K562 (cell line): ENCODE data around the gene EFHB. TPM values are rescaled to one million over a fixed set of nuclear protein-coding genes. Genes with fewer than 3 reads are reported as not detected.

Source experiments
- AFF1 ChIP-seq, 2 experiments: fragments of 450-650 bp; IDR thresholded peaks; 2 replicates each; pipeline ENCODE4 v1.6.1; 2018; ENCODE audit warnings: mild to moderate bottlenecking in 2 of 2, low read depth in 1 of 2; ENCODE audit not compliant: partially characterized antibody in 2 of 2
- ARID1B ChIP-seq: fragments of 450-650 bp; IDR thresholded peaks from 2 replicates; pipeline ENCODE4 v1.6.1; 2016; ENCODE audit warnings: antibody characterized with exemption, mild to moderate bottlenecking, inconsistent platforms
- ATF7 ChIP-seq: fragments of 450-650 bp; IDR thresholded peaks from 2 replicates; pipeline ENCODE4 v1.7.1; 2014; ENCODE audit warnings: mild to moderate bottlenecking, moderate library complexity
- BRD9 ChIP-seq: fragments of 450-650 bp; IDR thresholded peaks from 2 replicates; pipeline ENCODE4 v1.6.1; 2018; ENCODE audit warnings: low read depth; ENCODE audit not compliant: partially characterized antibody
- CC2D1A ChIP-seq: fragments of 450-650 bp; IDR thresholded peaks from 2 replicates; pipeline ENCODE4 v1.6.1; 2017; ENCODE audit warnings: mild to moderate bottlenecking
- CXXC5 ChIP-seq: fragments of 250-450 bp; sonication (Bioruptor Pico); IDR thresholded peaks from 2 replicates; pipeline ENCODE4 v1.8.0; 2022; ENCODE audit warnings: inconsistent platforms, mild to moderate bottlenecking, moderate library complexity
- DPF2 ChIP-seq: fragments of 450-650 bp; IDR thresholded peaks from 2 replicates; pipeline ENCODE4 v1.6.1; 2016
- E2F6 ChIP-seq, 2 experiments: IDR thresholded peaks; 2 replicates each; pipeline ENCODE4 v1.6.1; 2011; ENCODE audit warnings: borderline replicate concordance in 1 of 2, control low read depth in 1 of 2, low read depth in 1 of 2, low read length in 1 of 2, mild to moderate bottlenecking in 1 of 2, mixed read lengths in 1 of 2, moderate library complexity in 1 of 2; ENCODE audit not compliant: insufficient read depth in 1 of 2, insufficient read length in 1 of 2, poor library complexity in 1 of 2, severe bottlenecking in 1 of 2; ENCODE audit errors: extremely low read depth in 1 of 2
- EP400 ChIP-seq: fragments of 450-650 bp; IDR thresholded peaks from 2 replicates; pipeline ENCODE4 v1.6.1; 2017; ENCODE audit warnings: antibody characterized with exemption, mild to moderate bottlenecking, moderate library complexity
- ERF ChIP-seq: fragments of 450-650 bp; formaldehyde crosslinking; IDR thresholded peaks from 2 replicates; pipeline ENCODE4 v1.4.0; 2020; ENCODE audit warnings: mild to moderate bottlenecking, mixed read lengths
- ETV1 ChIP-seq: fragments of 450-650 bp; conservative IDR thresholded peaks from 2 replicates; pipeline ENCODE4 v1.6.1; 2016; ENCODE audit warnings: missing genetic modification characterization, control low read depth, low read depth, missing compliant biosample characterization
- GATA2 ChIP-seq: sonication (generic); formaldehyde crosslinking; IDR thresholded peaks from 2 replicates; pipeline ENCODE4 v1.4.0; 2020; ENCODE audit warnings: mild to moderate bottlenecking, missing genetic modification reagents
- HDAC2 ChIP-seq: fragments of 450-650 bp; IDR thresholded peaks from 2 replicates; pipeline ENCODE4 v1.6.1; 2016; ENCODE audit warnings: mild to moderate bottlenecking
- HDAC6 ChIP-seq: IDR thresholded peaks from 2 replicates; pipeline ENCODE4 v1.6.1; 2012; ENCODE audit warnings: low read depth, mild to moderate bottlenecking, control low read depth, inconsistent platforms, low read length, moderate library complexity
- JUN ChIP-seq, 2 experiments: sonication (generic) in 1 of 2; formaldehyde crosslinking in 1 of 2; IDR thresholded peaks; 2 replicates each; pipeline versions ENCODE4 v1.6.1 to v1.8.0; 2012 to 2022; ENCODE audit warnings: borderline replicate concordance in 2 of 2, mild to moderate bottlenecking in 2 of 2, improper control_type of control experiment in 1 of 2, low read depth in 1 of 2, low read length in 1 of 2, missing genetic modification reagents in 1 of 2
- MEF2D ChIP-seq: conservative IDR thresholded peaks from 2 replicates; pipeline ENCODE4 v1.6.1; 2016; ENCODE audit warnings: low read depth, missing genetic modification characterization, missing compliant biosample characterization
- MXD1 ChIP-seq: fragments of 250-450 bp; sonication (Bioruptor Pico); IDR thresholded peaks from 2 replicates; pipeline ENCODE4 v1.8.0; 2021; ENCODE audit warnings: borderline replicate concordance, mild to moderate bottlenecking, moderate library complexity; ENCODE audit not compliant: poor library complexity, severe bottlenecking
- NFE2 ChIP-seq: IDR thresholded peaks from 2 replicates; pipeline ENCODE4 v1.6.1; 2014; ENCODE audit warnings: antibody characterized with exemption, low read depth
- OTX1 ChIP-seq: fragments of 450-650 bp; formaldehyde crosslinking; IDR thresholded peaks from 2 replicates; pipeline ENCODE4 v1.4.0; 2022; ENCODE audit warnings: mild to moderate bottlenecking
- SMARCA4 ChIP-seq: fragments of 450-650 bp; IDR thresholded peaks from 2 replicates; pipeline ENCODE4 v1.6.1; 2016
- SOX6 ChIP-seq: fragments of 450-650 bp; IDR thresholded peaks from 2 replicates; pipeline ENCODE4 v1.6.1; 2014; ENCODE audit warnings: mild to moderate bottlenecking
- ZBTB26 ChIP-seq: fragments of 450-650 bp; formaldehyde crosslinking; IDR thresholded peaks from 2 replicates; pipeline ENCODE4 v1.4.0; 2022; ENCODE audit warnings: missing genetic modification characterization
- ZNF79 ChIP-seq: fragments of 250-450 bp; sonication (Bioruptor Pico); IDR thresholded peaks from 2 replicates; pipeline ENCODE4 v1.4.0; 2020; ENCODE audit warnings: low read depth, mild to moderate bottlenecking, moderate library complexity
- polyA plus RNA-seq, 8 experiments: library from polyadenylated mRNA; depleted of rRNA in 4 of 8; stranded (reverse) in 5 of 8; unstranded in 3 of 8; fragments of >200 nt; fragmentation: Nextera tagmentation in 2 of 8; fragmentation: Illumina TruSeq in 1 of 8; extraction: Ambion mirVana in 2 of 8; extraction: Trizol in 1 of 8; gene quantifications; 2 replicates each; pipeline versions ENCODE4 v1.2.1 to v1.2.3, GENCODE V29; 2011 to 2014; ENCODE audit warnings: inconsistent platforms in 1 of 8, missing spikeins in 1 of 8
- total RNA-seq, 7 experiments: library from RNA; depleted of rRNA in 6 of 7; stranded (reverse); fragments of >200 nt in 6 of 7; fragmentation: Illumina TruSeq in 2 of 7; extraction: Trizol in 2 of 7; gene quantifications; 2 replicates each; pipeline versions ENCODE4 v1.2.1 to v1.2.3, GENCODE V29; 2011 to 2021; ENCODE audit warnings: low replicate concordance in 1 of 7

Gene EFHB
- total and polyA plus RNA-seq, 9 of the 15 experiments (the other 6 are each of a cell fraction or from before 2014, with no cell fraction given): 1.5 to 4.0 (median 1.8) TPM

- TF ChIP-seq ZBTB26 (CRISPR knock-in tag) (no peak), ERF (no peak), SOX6 (peak; percentile 61; the same call in 1 of the 2 replicates), ZNF79 (CRISPR knock-in tag) (no peak), HDAC6 (no peak), SMARCA4 (peak; percentile 94), BRD9 (peak; percentile 60), E2F6 (IDR thresholded peaks at IDR 0.05; ENCODE audit: borderline replicate concordance in 1 of 2, extremely low read depth in 1 of 2, insufficient read depth in 1 of 2, insufficient read length in 1 of 2, low read depth in 1 of 2, low read length in 1 of 2, poor library complexity in 1 of 2, severe bottlenecking in 1 of 2) (no peak), AFF1 (IDR thresholded peaks at IDR 0.05; ENCODE audit: low read depth in 1 of 2, partially characterized antibody in 2 of 2) (peak in 1 of 2 experiments; percentile 25), CC2D1A (0 out of 2 replicates have a peak, but pooled peaks have one; percentile 36), EP400 (peak; percentile 55), GATA2 (CRISPR knock-in tag) (peak; percentile 79), OTX1 (CRISPR knock-in tag) (peak; percentile 43; the same call in 1 of the 2 replicates), ARID1B (peak; percentile 87), DPF2 (peak; percentile 95), MEF2D (0 out of 2 replicates have a peak, but pooled peaks have one; percentile 31), NFE2 (peak; percentile 98), CXXC5 (CRISPR knock-in tag) (peak; percentile 18), ATF7 (peak; percentile 36; the same call in 1 of the 2 replicates), MXD1 (CRISPR knock-in tag) (no peak), HDAC2 (peak; percentile 76; the same call in 1 of the 2 replicates), ETV1 (tag) (no peak), JUN (IDR thresholded peaks at IDR 0.05; ENCODE audit: borderline replicate concordance, low read depth, low read length) (0 out of 2 replicates have a peak, but pooled peaks have one; percentile 34), JUN (CRISPR knock-in tag; IDR thresholded peaks at IDR 0.05; ENCODE audit: borderline replicate concordance) (no peak)
Measured at GRCh38 chr3:19931767-19932188, 2.2 kb downstream of the EFHB start (continued).
